ENCODE measurements around the gene HIVEP1.

Gene HIVEP1

GRCh38 chr6:12200015-12200564 is 188.0 kb downstream of the HIVEP1 start:
- DNase-seq, result no peak

GRCh38 chr6:12200761-12201160 is 188.6 kb downstream of the HIVEP1 start:
- DNase-seq, result no peak

- no peak for DNase-seq
Measured at GRCh38 chr6:12203001-12203400, 190.9 kb downstream of the HIVEP1 start.

- DNase-seq, result no peak
Measured at GRCh38 chr6:12208190-12208589, 196.1 kb downstream of the HIVEP1 start.

GRCh38 chr6:12208673-12209072 is 196.6 kb downstream of the HIVEP1 start:
- DNase-seq, result no peak
